Measurements from ENCODE around the gene TLE5. TPM values are rescaled to one million over a fixed set of nuclear protein-coding genes. Genes with fewer than 3 reads are reported as not detected.

The TLE5 gene
- total and polyA plus RNA-seq, 9 of the 15 experiments (the other 6 are each of a cell fraction or from before 2014, with no cell fraction given): 2.0 to 347 (median 235) TPM

- no peak for TF ChIP-seq ZNF778 (CRISPR knock-in tag; IDR thresholded peaks at IDR 0.05)
- TF ChIP-seq PBX2 (CRISPR knock-in tag; IDR thresholded peaks at IDR 0.05; ENCODE audit: low read depth): no peak
- no peak for TF ChIP-seq PBX2 (tag; conservative IDR thresholded peaks at IDR 0.05; ENCODE audit: low read depth)
- no peak for TF ChIP-seq SP2 (IDR thresholded peaks at IDR 0.05; ENCODE audit: extremely low read depth, low read depth, low read length, poor library complexity, severe bottlenecking)
- no peak for TF ChIP-seq ZNF253 (CRISPR knock-in tag; conservative IDR thresholded peaks at IDR 0.05)
- TF ChIP-seq PCBP1 (IDR thresholded peaks at IDR 0.05; ENCODE audit: low read depth, low read length, poor library complexity, severe bottlenecking): peak; percentile 39
- no peak for TF ChIP-seq ATF1 (CRISPR knock-in tag; IDR thresholded peaks at IDR 0.05)
- TF ChIP-seq ATF1 (tag; IDR thresholded peaks at IDR 0.05): 0 out of 2 replicates have a peak, but pooled peaks have one; percentile 10
- TF ChIP-seq ATF2 (CRISPR knock-in tag; IDR thresholded peaks at IDR 0.05): no peak
- TF ChIP-seq RFX1 (IDR thresholded peaks at IDR 0.05): no peak
- no peak for TF ChIP-seq BCL6 (CRISPR knock-in tag; IDR thresholded peaks at IDR 0.05)
- TF ChIP-seq RBFOX2 (IDR thresholded peaks at IDR 0.05; ENCODE audit: low read depth, low read length): peak; percentile 69
- no peak for TF ChIP-seq POLR2B (IDR thresholded peaks at IDR 0.05; ENCODE audit: low read depth, partially characterized antibody)
These were observed 5.0 kb downstream of the TLE5 start (continued) for GRCh38 chr19:3057275-3057714.

Measured in K562 (cell line).